ENCODE measurements around the gene UGT1A6.
"Not testable (repeated sequence)": the region's sequence is repeated elsewhere in the genome, so short reads cannot be mapped to it uniquely, and the experiment has no call there.

UGT1A6 gene

GRCh38 chr2:233712611-233713261 is 20.0 kb downstream of the UGT1A6 start, which contains the start of gene UGT1A5:
Gene UGT1A5 (plus strand): TSS chr2:233712907. CDS start chr2:233712992, 85 bp downstream.
- no peak within 1 kb of the TSS for H3K4me3 ChIP-seq (ENCODE audit: low read depth, low read length)
- in situ Hi-C loops (cut with HindIII; ENCODE audit: low sequenced_read_pairs) = no loop called here
- TF ChIP-seq, protein P1, sequence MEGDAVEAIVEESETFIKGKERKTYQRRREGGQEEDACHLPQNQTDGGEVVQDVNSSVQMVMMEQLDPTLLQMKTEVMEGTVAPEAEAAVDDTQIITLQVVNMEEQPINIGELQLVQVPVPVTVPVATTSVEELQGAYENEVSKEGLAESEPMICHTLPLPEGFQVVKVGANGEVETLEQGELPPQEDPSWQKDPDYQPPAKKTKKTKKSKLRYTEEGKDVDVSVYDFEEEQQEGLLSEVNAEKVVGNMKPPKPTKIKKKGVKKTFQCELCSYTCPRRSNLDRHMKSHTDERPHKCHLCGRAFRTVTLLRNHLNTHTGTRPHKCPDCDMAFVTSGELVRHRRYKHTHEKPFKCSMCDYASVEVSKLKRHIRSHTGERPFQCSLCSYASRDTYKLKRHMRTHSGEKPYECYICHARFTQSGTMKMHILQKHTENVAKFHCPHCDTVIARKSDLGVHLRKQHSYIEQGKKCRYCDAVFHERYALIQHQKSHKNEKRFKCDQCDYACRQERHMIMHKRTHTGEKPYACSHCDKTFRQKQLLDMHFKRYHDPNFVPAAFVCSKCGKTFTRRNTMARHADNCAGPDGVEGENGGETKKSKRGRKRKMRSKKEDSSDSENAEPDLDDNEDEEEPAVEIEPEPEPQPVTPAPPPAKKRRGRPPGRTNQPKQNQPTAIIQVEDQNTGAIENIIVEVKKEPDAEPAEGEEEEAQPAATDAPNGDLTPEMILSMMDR (IDR thresholded peaks at IDR 0.05; ENCODE audit: low read depth, low read length, missing control alignments) = no peak
- DNase-seq (ENCODE audit: low read depth) = no peak

- TF ChIP-seq, protein P1 (IDR thresholded peaks at IDR 0.05; ENCODE audit: low read depth, low read length, missing control alignments) = no peak
- in situ Hi-C loops (cut with HindIII; ENCODE audit: low sequenced_read_pairs) = no loop called here
- no peak overlapping the region for H3K4me3 ChIP-seq (ENCODE audit: low read depth, low read length)
- DNase-seq (ENCODE audit: low read depth) = no peak
Measured at GRCh38 chr2:233713262-233713615, 20.5 kb downstream of the UGT1A6 start.

- DNase-seq (ENCODE audit: low read depth) = no peak
- no peak overlapping the region for H3K4me3 ChIP-seq (ENCODE audit: low read depth, low read length)
- in situ Hi-C loops (cut with HindIII; ENCODE audit: low sequenced_read_pairs) = no loop called here
- TF ChIP-seq, protein P1 (IDR thresholded peaks at IDR 0.05; ENCODE audit: low read depth, low read length, missing control alignments) = no peak
Measured at GRCh38 chr2:233714121-233714520, 21.4 kb downstream of the UGT1A6 start.

- H3K4me3 ChIP-seq (ENCODE audit: low read depth, low read length) = no peak within 1 kb of the TSS
- TF ChIP-seq, protein P1 (IDR thresholded peaks at IDR 0.05; ENCODE audit: low read depth, low read length, missing control alignments) = no peak
- no peak for DNase-seq (ENCODE audit: low read depth)
- in situ Hi-C loops (cut with HindIII; ENCODE audit: low sequenced_read_pairs) = no loop called here
Measured at GRCh38 chr2:233718552-233718951, 25.9 kb downstream of the UGT1A6 start, which contains the start of gene UGT1A4. Gene UGT1A4 (plus strand): TSS chr2:233718736. CDS start chr2:233718821, 85 bp downstream.

DNA sequence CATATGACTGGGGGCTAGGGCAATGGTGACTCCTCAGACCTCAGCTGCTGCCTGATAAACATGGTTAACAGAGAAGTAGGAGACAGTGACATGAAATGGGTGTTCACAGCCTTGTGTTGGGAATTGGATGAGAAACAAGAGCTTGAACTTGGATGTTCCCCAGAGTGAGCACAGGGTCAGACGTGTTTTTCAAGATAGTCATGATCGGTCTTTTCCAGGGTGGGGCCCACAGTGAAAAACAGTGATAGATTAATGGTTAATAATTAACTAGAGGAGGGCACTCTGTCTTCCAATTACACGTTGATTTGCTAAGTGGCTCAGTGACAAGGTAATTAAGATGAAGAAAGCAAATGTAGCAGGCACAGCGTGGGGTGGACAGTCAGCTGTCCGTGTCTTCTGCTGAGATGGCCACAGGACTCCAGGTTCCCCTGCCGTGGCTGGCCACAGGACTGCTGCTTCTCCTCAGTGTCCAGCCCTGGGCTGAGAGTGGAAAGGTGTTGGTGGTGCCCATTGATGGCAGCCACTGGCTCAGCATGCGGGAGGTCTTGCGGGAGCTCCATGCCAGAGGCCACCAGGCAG is 36.1 kb downstream of the UGT1A6 start, which contains the start of gene UGT1A3:
UGT1A3 (plus strand) TSS at position 320 of the 579 bp plus-strand sequence; CDS start at position 405, 85 bp downstream.
- H3K4me3 ChIP-seq (ENCODE audit: low read depth, low read length) = no peak within 1 kb of the TSS
- TF ChIP-seq, protein P1 (IDR thresholded peaks at IDR 0.05; ENCODE audit: low read depth, low read length, missing control alignments) = no peak
- in situ Hi-C loops (cut with HindIII; ENCODE audit: low sequenced_read_pairs) = no loop called here
- no peak for DNase-seq (ENCODE audit: low read depth)

DNA sequence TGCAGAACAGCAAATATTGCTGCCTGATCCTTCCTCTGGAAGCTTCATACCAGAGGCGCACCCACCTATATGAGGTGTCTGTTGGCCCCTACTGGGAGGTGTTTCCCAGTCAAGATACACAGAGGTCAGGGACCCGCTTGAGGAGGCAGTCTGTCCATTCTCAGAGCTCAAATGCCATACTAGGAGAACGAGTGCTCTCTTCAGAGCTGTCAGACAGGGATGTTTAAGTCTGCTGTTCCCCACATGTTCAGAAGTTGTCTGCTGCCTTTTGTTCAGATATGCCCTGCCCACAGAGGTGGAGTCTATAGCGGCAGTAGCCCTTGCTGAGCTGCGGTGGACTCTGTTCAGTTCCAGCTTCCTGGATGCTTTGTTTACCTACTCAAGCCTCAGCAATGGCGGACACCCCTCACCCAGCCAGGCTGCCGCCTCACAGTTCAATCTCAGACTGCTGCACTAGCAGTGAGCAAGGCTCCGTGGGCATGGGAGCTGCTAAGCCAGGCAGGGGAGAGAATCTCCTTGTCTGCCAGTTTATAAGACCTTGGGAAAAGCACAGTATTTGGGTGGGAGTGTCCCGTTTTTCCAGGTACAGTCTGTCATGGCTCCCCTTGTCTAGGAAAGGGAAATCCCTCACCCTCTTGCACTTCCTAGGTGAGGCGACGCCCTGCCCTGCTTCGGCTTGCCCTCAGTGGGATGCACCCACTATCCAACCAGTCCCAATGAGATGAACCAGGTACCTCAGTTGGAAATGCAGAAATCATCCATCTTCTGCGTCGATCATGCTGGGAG is 44.4 kb downstream of the UGT1A6 start:
- H3K4me3 ChIP-seq (ENCODE audit: low read depth, low read length); DNase-seq (ENCODE audit: low read depth); in situ Hi-C loops (cut with HindIII; ENCODE audit: low sequenced_read_pairs): not testable (repeated sequence)

All from astrocyte of the cerebellum (primary cell).